Measurements from ENCODE around the gene NFATC3. TPM values are rescaled to one million over a fixed set of nuclear protein-coding genes. Genes with fewer than 3 reads are reported as not detected.

The NFATC3 gene
- total RNA-seq, 1 experiment from 2014 or later, result 33.0 TPM

DNA sequence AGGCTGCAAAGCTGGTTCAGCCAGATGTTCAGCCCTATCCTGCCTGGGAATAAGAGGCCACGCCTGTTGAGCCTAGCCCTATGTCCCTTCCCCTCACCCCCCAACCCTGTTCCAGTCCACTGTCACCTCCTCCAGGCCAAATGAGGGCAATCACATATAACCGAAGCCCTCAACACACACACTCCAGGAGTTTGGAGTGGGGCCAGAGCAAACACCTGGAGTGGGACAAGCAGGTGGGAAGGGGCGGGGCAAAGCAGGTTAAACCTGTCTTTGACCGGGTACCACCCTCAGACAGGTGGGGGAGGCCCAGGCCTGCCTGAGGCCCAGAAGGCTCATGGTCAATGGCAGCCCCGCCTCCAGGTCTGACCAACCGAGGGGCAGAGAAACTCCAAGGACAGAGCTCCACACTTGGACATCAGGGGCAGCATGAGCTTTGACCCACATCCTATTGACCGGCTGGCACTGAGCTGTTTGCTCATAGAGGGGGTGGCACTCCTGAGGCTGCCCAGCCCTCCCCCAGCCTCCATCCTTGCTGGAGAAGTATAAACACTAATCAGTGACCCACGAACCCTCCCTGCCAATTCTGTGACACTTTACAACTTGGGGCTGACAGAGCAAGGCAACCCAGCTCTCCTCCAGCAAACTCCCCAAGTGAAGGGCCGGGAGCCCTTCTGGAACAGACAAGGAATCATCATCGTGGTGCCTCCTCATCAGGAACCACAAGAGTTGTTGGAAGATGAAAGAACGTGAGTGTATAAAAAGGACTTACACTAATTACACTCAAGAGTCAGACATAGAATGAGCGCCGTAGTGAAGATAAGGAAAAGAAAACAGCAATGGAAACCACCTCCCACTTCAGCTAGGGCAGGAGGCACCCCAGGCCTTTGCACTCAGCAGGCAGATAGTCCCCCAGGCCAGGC lies 149.3 kb downstream of the NFATC3 start:
- no peaks in the 10 kb centered on the region; the same call in 1 of the 2 replicates for H3K4me1 ChIP-seq (ENCODE audit: insufficient read depth, low read length)
- no peak overlapping the region for H2BK20ac ChIP-seq (ENCODE audit: low read depth, low read length, poor library complexity, severe bottlenecking)
- H3K36me3 Mint-ChIP-seq (ENCODE audit: insufficient read depth in 1 of 3, low read depth in 3 of 3), result peaks cover 8 to 40% (median 38%) of the 10 kb centered on the region in 3 experiments
- H3K27ac ChIP-seq (ENCODE audit: insufficient read length, low read depth, low read length), result no peak overlapping the region
- TF ChIP-seq, protein P1, sequence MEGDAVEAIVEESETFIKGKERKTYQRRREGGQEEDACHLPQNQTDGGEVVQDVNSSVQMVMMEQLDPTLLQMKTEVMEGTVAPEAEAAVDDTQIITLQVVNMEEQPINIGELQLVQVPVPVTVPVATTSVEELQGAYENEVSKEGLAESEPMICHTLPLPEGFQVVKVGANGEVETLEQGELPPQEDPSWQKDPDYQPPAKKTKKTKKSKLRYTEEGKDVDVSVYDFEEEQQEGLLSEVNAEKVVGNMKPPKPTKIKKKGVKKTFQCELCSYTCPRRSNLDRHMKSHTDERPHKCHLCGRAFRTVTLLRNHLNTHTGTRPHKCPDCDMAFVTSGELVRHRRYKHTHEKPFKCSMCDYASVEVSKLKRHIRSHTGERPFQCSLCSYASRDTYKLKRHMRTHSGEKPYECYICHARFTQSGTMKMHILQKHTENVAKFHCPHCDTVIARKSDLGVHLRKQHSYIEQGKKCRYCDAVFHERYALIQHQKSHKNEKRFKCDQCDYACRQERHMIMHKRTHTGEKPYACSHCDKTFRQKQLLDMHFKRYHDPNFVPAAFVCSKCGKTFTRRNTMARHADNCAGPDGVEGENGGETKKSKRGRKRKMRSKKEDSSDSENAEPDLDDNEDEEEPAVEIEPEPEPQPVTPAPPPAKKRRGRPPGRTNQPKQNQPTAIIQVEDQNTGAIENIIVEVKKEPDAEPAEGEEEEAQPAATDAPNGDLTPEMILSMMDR (conservative IDR thresholded peaks at IDR 0.05), result no peak; the same call in 2 of the 3 replicates
- no peak overlapping the region; the same call in 1 of the 2 replicates for H3K14ac ChIP-seq (ENCODE audit: insufficient read depth, low read length)
- peaks cover 14% of the 10 kb centered on the region for H3K23me2 ChIP-seq (ENCODE audit: insufficient read length, low read depth, low read length, poor library complexity, severe bottlenecking)
- no peak overlapping the region for H2BK5ac ChIP-seq (ENCODE audit: insufficient read length, low read length)
- no peak overlapping the region for H4K8ac ChIP-seq (replicated peaks; ENCODE audit: insufficient read length, low read depth, low read length)
- no peak overlapping the region for H3K9ac ChIP-seq (ENCODE audit: extremely low read depth, insufficient read length, low read length)
- H3K9me3 ChIP-seq (ENCODE audit: control insufficient read depth, low read depth, low read length), result no peaks in the 10 kb centered on the region
- H3K27me3 Mint-ChIP-seq (ENCODE audit: low read depth), result peaks cover 4% of the 10 kb centered on the region
- H2AFZ ChIP-seq (ENCODE audit: low read length), result no peak overlapping the region
- H3K4me2 ChIP-seq (ENCODE audit: insufficient read depth, insufficient read length, low read length), result peak overlapping the region; percentile 69
- H3K27me3 ChIP-seq (ENCODE audit: insufficient read depth, low read length), result no peaks in the 10 kb centered on the region
- no peaks in the 10 kb centered on the region for H3K79me1 ChIP-seq (ENCODE audit: insufficient read depth, low read depth, low read length, poor library complexity, severe bottlenecking)
- H3K27ac Mint-ChIP-seq, result peak overlapping the region in 2 of 3 experiments; percentile 25 to 53; a peak in 5 of 7 replicates
- H3K23ac ChIP-seq (ENCODE audit: insufficient read length, low read depth, low read length), result no peak overlapping the region
- no peak overlapping the region for H4K5ac ChIP-seq (ENCODE audit: insufficient read length, low read depth, low read length)
- no peaks in the 10 kb centered on the region; the same call in 1 of the 2 replicates for H3K79me2 ChIP-seq (ENCODE audit: insufficient read depth, low read length)
- peaks cover 24 to 29% of the 10 kb centered on the region in 2 experiments for H3K4me1 Mint-ChIP-seq
- DNase-seq, result peak; percentile 86
- no peak overlapping the region for H4K91ac ChIP-seq (ENCODE audit: insufficient read length, low read depth, low read length)
- H3T11ph ChIP-seq (ENCODE audit: low read length), result no peak overlapping the region
- H2BK12ac ChIP-seq (ENCODE audit: insufficient read length, low read depth, low read length), result no peak overlapping the region
- no peak overlapping the region for H3K4ac ChIP-seq (ENCODE audit: low read depth, low read length)
- H2AK5ac ChIP-seq (ENCODE audit: insufficient read length, low read length), result no peak overlapping the region
- no peak overlapping the region for H3K56ac ChIP-seq (ENCODE audit: insufficient read length, low read depth, low read length)
- no CpG with 5 or more reads among the region's 13 CpGs for WGBS (ENCODE audit: extremely low coverage, insufficient read length, low lambda C conversion rate)
- no peaks in the 10 kb centered on the region; a peak in 1 of 5 replicates for H3K9me3 Mint-ChIP-seq
- H3K4me3 Mint-ChIP-seq, result peak overlapping the region; percentile 80 to 89
- H2BK120ac ChIP-seq (ENCODE audit: low read depth, low read length, poor library complexity, severe bottlenecking), result no peak overlapping the region
- no peaks in the 10 kb centered on the region for H4K20me1 ChIP-seq (ENCODE audit: control insufficient read depth, insufficient read depth, insufficient read length)
- no peak overlapping the region for H3K18ac ChIP-seq (ENCODE audit: insufficient read length, low read depth, low read length)
- H2BK15ac ChIP-seq (ENCODE audit: low read depth, low read length), result no peak overlapping the region
